Measurements from ENCODE around the gene ST6GALNAC3.

The ST6GALNAC3 gene

DNA sequence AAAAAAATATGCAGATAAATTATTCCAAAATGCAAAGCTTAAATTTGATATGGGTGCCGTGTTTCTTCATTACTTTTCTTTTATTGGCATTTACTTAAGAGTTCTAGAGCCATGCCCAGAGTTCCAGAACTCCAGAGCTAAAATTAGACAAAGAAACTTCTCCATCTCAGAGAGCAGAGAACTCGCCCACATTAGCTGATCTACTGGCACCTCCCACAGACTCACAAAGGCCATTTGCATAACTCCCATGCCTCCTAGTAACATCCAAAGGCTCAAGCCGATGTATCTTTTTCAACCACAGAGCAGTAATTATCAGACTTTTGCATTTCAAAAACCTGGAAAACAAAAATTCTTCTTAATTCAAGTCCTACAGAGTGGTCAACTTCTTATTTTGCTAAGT is 468.9 kb downstream of the ST6GALNAC3 start:
- H3K27ac ChIP-seq, result no peak overlapping the region
- no peak for TF ChIP-seq CTCF (conservative IDR thresholded peaks at IDR 0.05)

DNA sequence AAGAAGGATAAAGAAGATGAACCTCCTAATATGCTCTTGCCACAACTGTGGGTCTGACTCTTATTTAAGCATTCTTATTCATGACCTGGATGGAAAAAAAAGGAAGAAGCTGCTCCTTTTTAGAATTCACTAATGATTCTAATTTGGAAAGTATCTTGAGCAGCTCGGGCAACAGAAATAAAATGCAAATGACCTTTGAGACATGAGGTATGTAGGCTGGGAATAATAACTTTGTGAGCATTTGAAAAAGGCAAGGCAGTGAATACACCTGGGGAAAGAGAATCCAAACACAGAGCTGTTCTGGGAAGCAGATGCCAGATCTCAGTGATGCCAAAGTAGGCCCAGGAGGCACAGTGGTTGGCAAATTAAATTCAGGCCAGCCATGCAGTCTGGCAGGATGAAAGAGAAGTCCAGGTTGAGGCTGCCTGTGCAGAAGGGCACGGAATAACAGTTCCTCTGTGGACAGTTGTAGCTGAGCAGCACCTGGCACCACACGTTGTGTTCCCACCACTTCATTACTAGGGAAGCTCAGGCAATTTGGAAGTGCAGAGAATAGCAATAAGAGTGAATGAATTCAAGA is 471.9 kb downstream of the ST6GALNAC3 start:
- no peak for TF ChIP-seq CTCF (conservative IDR thresholded peaks at IDR 0.05)
- no peak overlapping the region for H3K27ac ChIP-seq

DNA sequence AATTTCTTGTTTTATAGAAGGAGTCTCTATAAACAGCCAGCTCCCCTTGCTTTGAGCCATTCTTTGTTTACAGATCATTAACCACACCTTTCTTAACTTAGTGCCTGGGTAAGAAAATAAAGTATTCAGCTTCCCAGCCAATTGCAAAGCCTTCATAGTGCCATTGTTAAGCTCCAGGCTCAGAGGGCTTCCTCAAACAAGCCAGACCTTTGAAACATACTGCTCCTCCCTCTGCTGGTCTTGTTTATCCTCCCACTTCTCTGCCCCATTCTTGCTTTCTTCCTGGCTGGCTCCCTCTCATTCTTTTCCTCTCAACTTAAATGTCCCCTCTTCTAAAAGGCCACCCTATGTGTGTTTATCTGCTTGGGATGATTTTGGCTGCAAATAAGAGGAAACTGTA is 473.4 kb downstream of the ST6GALNAC3 start:
- H3K27ac ChIP-seq, result no peak overlapping the region
- no peak for TF ChIP-seq CTCF (conservative IDR thresholded peaks at IDR 0.05)

DNA sequence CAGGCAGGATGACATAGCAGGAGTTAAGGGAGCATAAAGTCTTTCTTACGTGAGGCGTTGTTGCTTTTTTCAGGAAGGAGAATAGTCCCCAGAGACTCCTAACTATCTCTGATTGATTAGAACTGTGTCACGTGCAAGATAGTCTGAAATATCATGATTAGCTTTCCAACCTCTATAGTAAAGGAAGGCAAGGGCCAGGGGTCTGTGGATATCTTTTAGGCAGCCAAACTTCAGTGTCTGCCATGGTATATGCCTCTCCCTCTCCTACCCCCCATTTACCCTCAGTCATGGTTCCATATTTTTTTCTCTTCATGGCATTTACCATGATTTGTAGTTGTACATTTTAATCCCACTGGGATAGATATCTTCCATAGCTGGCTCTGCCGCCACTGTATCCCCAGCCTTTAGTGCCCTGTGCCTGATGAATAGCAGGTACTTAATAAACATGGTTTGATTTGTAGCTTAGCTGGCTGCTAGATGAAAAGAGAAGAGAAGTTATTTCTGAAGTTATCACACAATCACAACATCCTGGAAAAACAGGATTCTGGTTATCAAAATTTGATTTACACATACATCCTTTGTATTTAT is 474.1 kb downstream of the ST6GALNAC3 start:
- TF ChIP-seq CTCF (conservative IDR thresholded peaks at IDR 0.05), result no peak
- H3K27ac ChIP-seq, result no peak overlapping the region

- no peak for TF ChIP-seq CTCF (conservative IDR thresholded peaks at IDR 0.05)
- no peak overlapping the region for H3K27ac ChIP-seq
These were observed 479.7 kb downstream of the ST6GALNAC3 start for GRCh38 chr1:76554283-76554682.

DNA sequence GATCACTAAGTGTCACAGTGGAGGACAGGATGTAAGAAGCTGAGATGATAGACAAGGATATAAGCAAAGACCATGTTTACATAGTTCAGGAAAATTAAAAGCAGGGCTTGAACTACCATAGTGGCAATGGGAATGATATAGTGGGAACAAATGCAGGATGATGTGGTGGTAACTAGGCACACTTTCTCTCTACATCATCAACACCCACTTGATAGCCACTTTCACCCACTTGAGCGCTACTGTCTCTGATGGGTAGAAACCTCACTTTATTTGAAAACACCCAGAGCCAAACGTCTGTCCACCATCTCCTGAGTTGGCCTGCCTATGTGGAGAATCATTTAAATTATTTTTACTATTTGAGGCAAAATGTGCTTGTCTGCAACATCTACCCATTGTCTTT is 487.7 kb downstream of the ST6GALNAC3 start:
- peak overlapping the region; percentile 82 for H3K27ac ChIP-seq
- no peak for TF ChIP-seq CTCF (conservative IDR thresholded peaks at IDR 0.05)

- no peak overlapping the region for H3K27ac ChIP-seq
- TF ChIP-seq CTCF (conservative IDR thresholded peaks at IDR 0.05), result no peak
These were observed 494.2 kb downstream of the ST6GALNAC3 start for GRCh38 chr1:76568573-76569238.

All from VCaP (cell line).